Stomach (tissue), 4 donors: ENCODE results near the gene IDH2.

Experiments used
- POLR2AphosphoS5 ChIP-seq, 3 donors: sonication (generic); formaldehyde crosslinking; IDR thresholded peaks; one replicate each; pipeline ENCODE4 v1.6.1; 2016; ENCODE audit warnings: antibody characterized with exemption in 3 of 3
- TF ChIP-seq, protein P1 (sequence below), 7 experiments: fragments of 450-650 bp in 4 of 7; fragments of 200-600 bp in 3 of 7; sonication (generic) in 3 of 7; IDR thresholded peaks; one replicate each; pipeline ENCODE4 v1.5.1; 2016 to 2019; ENCODE audit warnings: antibody characterized with exemption in 7 of 7, control low read depth in 2 of 7, mild to moderate bottlenecking in 1 of 7

DNA sequence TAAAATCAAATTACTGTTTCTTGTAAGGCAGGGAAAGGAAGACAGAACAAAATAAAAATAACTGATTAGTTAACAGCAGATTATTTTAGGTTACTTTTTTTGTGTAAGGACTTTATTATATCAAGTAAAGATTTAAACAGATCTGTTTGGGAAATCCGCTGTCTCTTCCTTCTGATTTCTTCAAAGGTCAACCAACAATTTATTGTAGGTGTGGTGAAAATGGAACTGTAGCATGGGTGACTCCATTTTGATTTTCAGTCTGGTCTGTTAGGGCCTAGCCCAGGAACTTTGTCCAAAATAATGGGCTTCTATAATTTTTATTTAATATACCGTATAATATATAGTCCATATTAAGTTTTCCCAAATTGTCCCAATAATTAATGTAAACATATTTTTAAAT is 13.5 kb upstream of the IDH2 start:
- no peak for TF ChIP-seq POLR2AphosphoS5 (IDR thresholded peaks at IDR 0.05)
- TF ChIP-seq, protein P1, sequence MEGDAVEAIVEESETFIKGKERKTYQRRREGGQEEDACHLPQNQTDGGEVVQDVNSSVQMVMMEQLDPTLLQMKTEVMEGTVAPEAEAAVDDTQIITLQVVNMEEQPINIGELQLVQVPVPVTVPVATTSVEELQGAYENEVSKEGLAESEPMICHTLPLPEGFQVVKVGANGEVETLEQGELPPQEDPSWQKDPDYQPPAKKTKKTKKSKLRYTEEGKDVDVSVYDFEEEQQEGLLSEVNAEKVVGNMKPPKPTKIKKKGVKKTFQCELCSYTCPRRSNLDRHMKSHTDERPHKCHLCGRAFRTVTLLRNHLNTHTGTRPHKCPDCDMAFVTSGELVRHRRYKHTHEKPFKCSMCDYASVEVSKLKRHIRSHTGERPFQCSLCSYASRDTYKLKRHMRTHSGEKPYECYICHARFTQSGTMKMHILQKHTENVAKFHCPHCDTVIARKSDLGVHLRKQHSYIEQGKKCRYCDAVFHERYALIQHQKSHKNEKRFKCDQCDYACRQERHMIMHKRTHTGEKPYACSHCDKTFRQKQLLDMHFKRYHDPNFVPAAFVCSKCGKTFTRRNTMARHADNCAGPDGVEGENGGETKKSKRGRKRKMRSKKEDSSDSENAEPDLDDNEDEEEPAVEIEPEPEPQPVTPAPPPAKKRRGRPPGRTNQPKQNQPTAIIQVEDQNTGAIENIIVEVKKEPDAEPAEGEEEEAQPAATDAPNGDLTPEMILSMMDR (IDR thresholded peaks at IDR 0.05): no peak
